HEK293 (cell line): ENCODE results near the gene HLA-DRB5.

Source experiments
- HOXD13 ChIP-seq: sonication (generic); formaldehyde crosslinking; IDR thresholded peaks from 2 replicates; pipeline ENCODE4 v1.8.0; 2022; ENCODE audit warnings: missing genetic modification reagents, borderline replicate concordance
- ZEB2 ChIP-seq: fragments of 450-650 bp; formaldehyde crosslinking; IDR thresholded peaks from 2 replicates; pipeline ENCODE4 v1.5.1; 2016; ENCODE audit warnings: missing biosample characterization, missing genetic modification characterization
- ZNF670 ChIP-seq: fragments of 450-650 bp; formaldehyde crosslinking; IDR thresholded peaks from 2 replicates; pipeline ENCODE4 v1.5.1; 2016; ENCODE audit warnings: missing biosample characterization, missing genetic modification characterization, low read depth
- TF ChIP-seq, protein P1 (sequence below): fragments of 450-650 bp; formaldehyde crosslinking; IDR thresholded peaks from 2 replicates; pipeline ENCODE4 v1.5.1; 2016; ENCODE audit warnings: missing biosample characterization, missing genetic modification characterization
- TF ChIP-seq, protein P2 (sequence below): fragments of 450-650 bp; formaldehyde crosslinking; IDR thresholded peaks from 2 replicates; pipeline ENCODE4 v1.5.1; 2017; ENCODE audit warnings: missing biosample characterization, missing genetic modification characterization

DNA sequence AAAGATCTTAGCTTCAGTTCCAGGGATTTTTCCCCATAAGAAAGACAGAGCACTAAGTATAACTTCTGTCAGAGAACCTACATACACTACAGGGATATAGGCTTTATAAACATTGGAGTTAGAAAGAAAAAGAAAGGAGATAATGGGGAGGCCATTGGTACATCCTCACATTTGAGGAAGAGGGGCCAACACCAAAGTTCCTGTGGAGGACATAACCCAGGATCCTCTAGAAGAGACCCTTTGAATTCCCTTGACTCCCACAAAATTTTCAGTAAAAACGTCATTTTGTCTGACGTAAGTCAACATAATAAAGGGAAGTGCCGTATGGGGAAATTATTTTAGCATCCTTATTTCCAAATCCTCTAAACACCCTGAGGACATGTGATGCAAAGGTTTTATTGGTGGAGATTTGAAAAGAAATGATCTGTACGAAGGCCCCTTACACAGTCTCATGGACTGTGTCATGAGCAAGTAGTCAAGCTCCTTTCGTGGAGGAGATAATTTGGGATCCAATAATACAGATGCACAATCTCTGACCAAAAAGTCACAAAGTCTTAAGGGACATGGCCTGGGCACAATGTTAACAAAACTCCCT is 57.2 kb downstream of the HLA-DRB5 start:
- TF ChIP-seq ZEB2 (tag by site-specific recombination): no peak
- TF ChIP-seq, protein P1, sequence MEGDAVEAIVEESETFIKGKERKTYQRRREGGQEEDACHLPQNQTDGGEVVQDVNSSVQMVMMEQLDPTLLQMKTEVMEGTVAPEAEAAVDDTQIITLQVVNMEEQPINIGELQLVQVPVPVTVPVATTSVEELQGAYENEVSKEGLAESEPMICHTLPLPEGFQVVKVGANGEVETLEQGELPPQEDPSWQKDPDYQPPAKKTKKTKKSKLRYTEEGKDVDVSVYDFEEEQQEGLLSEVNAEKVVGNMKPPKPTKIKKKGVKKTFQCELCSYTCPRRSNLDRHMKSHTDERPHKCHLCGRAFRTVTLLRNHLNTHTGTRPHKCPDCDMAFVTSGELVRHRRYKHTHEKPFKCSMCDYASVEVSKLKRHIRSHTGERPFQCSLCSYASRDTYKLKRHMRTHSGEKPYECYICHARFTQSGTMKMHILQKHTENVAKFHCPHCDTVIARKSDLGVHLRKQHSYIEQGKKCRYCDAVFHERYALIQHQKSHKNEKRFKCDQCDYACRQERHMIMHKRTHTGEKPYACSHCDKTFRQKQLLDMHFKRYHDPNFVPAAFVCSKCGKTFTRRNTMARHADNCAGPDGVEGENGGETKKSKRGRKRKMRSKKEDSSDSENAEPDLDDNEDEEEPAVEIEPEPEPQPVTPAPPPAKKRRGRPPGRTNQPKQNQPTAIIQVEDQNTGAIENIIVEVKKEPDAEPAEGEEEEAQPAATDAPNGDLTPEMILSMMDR (tag by site-specific recombination): no peak
- no peak for TF ChIP-seq HOXD13
- TF ChIP-seq ZNF670: no peak
- TF ChIP-seq, protein P2, sequence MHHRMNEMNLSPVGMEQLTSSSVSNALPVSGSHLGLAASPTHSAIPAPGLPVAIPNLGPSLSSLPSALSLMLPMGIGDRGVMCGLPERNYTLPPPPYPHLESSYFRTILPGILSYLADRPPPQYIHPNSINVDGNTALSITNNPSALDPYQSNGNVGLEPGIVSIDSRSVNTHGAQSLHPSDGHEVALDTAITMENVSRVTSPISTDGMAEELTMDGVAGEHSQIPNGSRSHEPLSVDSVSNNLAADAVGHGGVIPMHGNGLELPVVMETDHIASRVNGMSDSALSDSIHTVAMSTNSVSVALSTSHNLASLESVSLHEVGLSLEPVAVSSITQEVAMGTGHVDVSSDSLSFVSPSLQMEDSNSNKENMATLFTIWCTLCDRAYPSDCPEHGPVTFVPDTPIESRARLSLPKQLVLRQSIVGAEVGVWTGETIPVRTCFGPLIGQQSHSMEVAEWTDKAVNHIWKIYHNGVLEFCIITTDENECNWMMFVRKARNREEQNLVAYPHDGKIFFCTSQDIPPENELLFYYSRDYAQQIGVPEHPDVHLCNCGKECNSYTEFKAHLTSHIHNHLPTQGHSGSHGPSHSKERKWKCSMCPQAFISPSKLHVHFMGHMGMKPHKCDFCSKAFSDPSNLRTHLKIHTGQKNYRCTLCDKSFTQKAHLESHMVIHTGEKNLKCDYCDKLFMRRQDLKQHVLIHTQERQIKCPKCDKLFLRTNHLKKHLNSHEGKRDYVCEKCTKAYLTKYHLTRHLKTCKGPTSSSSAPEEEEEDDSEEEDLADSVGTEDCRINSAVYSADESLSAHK (tag by site-specific recombination): no peak
